ENCODE results near the gene USP2.
A peak's percentile ranks its signal among the peaks of the same experiment; 100 is the strongest.

The USP2 gene

GRCh38 chr11:119322921-119323531, 58.5 kb downstream of the USP2 start:
- TF ChIP-seq, protein P1, sequence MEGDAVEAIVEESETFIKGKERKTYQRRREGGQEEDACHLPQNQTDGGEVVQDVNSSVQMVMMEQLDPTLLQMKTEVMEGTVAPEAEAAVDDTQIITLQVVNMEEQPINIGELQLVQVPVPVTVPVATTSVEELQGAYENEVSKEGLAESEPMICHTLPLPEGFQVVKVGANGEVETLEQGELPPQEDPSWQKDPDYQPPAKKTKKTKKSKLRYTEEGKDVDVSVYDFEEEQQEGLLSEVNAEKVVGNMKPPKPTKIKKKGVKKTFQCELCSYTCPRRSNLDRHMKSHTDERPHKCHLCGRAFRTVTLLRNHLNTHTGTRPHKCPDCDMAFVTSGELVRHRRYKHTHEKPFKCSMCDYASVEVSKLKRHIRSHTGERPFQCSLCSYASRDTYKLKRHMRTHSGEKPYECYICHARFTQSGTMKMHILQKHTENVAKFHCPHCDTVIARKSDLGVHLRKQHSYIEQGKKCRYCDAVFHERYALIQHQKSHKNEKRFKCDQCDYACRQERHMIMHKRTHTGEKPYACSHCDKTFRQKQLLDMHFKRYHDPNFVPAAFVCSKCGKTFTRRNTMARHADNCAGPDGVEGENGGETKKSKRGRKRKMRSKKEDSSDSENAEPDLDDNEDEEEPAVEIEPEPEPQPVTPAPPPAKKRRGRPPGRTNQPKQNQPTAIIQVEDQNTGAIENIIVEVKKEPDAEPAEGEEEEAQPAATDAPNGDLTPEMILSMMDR (IDR thresholded peaks at IDR 0.05; ENCODE audit: unreplicated experiment in 3 of 3): no peak
- H3K27ac Mint-ChIP-seq: peak overlapping the region in 2 of 3 experiments; percentile 31 to 40
- no peaks in the 10 kb centered on the region for H3K9me3 Mint-ChIP-seq
- no peaks in the 10 kb centered on the region for H3K36me3 Mint-ChIP-seq (ENCODE audit: low read depth)
- H3K4me3 Mint-ChIP-seq: no peak overlapping the region
- H3K4me1 Mint-ChIP-seq: peaks cover 35% of the 10 kb centered on the region
- peaks cover 11% of the 10 kb centered on the region for H3K27me3 Mint-ChIP-seq (ENCODE audit: low read depth)

DNA sequence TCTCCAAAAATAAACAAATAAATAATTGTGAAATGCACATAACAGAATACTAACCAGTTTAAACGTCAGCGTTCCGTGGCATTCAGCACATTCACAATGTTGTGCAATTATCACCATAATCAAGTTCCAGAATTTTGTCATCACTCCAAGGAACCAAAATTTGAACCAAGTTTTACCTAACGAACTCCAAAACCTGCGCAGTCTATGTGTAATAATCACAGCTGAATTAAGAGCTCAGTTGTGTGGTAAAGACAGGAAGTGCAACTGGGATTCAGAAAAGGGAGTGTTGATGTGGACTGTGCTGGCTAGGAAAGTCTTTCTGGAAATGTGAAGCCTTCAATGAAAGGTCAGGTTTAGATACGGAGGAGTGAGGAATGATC, 59.1 kb downstream of the USP2 start:
- Mint-ChIP-seq H3K9me3 (no peaks in the 10 kb centered on the region), H3K27me3 (ENCODE audit: low read depth) (peaks cover 11% of the 10 kb centered on the region), H3K27ac (peak overlapping the region; percentile 30 to 55 (median 31)), H3K4me1 (peaks cover 35% of the 10 kb centered on the region), H3K36me3 (ENCODE audit: low read depth) (no peaks in the 10 kb centered on the region), H3K4me3 (peak overlapping the region in 1 of 3 experiments; percentile 4)
- TF ChIP-seq, protein P1 (IDR thresholded peaks at IDR 0.05; ENCODE audit: unreplicated experiment in 3 of 3): peak in 2 of 3 experiments; percentile 1 to 31

- H3K4me1 Mint-ChIP-seq: peaks cover 35% of the 10 kb centered on the region
- TF ChIP-seq, protein P1 (IDR thresholded peaks at IDR 0.05; ENCODE audit: unreplicated experiment in 3 of 3): no peak
- no peaks in the 10 kb centered on the region for H3K9me3 Mint-ChIP-seq
- H3K27me3 Mint-ChIP-seq (ENCODE audit: low read depth): peaks cover 11% of the 10 kb centered on the region
- peak overlapping the region; percentile 72 to 75 (median 73) for H3K4me3 Mint-ChIP-seq
- peak overlapping the region; percentile 39 to 92 (median 68) for H3K27ac Mint-ChIP-seq
- H3K36me3 Mint-ChIP-seq (ENCODE audit: low read depth): no peaks in the 10 kb centered on the region
Observed at GRCh38 chr11:119320776-119321524, 60.5 kb downstream of the USP2 start.

DNA sequence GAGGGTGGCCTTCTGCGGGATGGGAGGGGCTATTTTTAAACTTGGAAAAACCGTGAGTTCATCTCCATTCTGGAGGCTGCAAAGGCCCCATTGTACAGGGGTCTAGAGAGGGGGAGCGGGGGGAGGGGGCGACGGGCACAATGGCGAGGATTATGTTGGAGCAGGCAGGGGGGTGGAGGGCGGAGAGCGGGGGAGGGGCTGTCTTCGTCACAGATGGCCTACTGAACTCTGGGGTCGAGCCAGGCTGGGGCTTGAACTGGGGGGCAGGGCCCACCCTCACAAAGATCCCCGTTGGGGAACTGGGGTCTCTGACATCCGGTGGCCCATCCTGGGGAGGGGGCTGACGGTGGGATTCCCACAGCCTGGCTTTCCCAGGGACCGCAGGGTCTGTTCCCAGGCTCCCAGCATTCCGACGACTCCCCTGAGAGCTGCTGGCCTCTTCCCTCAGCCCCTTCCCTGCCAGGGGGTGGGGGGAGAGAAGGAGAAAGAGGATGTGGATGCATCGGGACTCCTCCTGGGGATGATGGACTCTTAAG, 61.2 kb downstream of the USP2 start:
- Mint-ChIP-seq H3K9me3 (no peaks in the 10 kb centered on the region), H3K4me1 (peaks cover 35% of the 10 kb centered on the region)

GRCh38 chr11:119319700-119320239, 61.7 kb downstream of the USP2 start:
- TF ChIP-seq, protein P1 (IDR thresholded peaks at IDR 0.05; ENCODE audit: unreplicated experiment in 3 of 3): no peak
- H3K4me3 Mint-ChIP-seq: peak overlapping the region; percentile 73 to 81 (median 74)
- H3K36me3 Mint-ChIP-seq (ENCODE audit: low read depth): no peaks in the 10 kb centered on the region
- H3K27ac Mint-ChIP-seq: peak overlapping the region; percentile 65 to 92 (median 67)
- peaks cover 14% of the 10 kb centered on the region for H3K27me3 Mint-ChIP-seq (ENCODE audit: low read depth)
- peaks cover 35% of the 10 kb centered on the region for H3K4me1 Mint-ChIP-seq
- H3K9me3 Mint-ChIP-seq: no peaks in the 10 kb centered on the region

More for the DNA sequence above, 61.2 kb downstream of the USP2 start:
- TF ChIP-seq, protein P1 (IDR thresholded peaks at IDR 0.05; ENCODE audit: unreplicated experiment in 3 of 3): no peak
- Mint-ChIP-seq H3K27ac (peak overlapping the region; percentile 65 to 92 (median 67)), H3K36me3 (ENCODE audit: low read depth) (no peaks in the 10 kb centered on the region), H3K27me3 (ENCODE audit: low read depth) (peaks cover 14% of the 10 kb centered on the region), H3K4me3 (peak overlapping the region; percentile 73 to 81 (median 74))
